ENCODE results near the gene RHBDL1. TPM values are rescaled to one million over a fixed set of nuclear protein-coding genes. Genes with fewer than 3 reads are reported as not detected.

Gene RHBDL1
- total and polyA plus RNA-seq, 9 of the 15 experiments (the other 6 are each of a cell fraction or from before 2014, with no cell fraction given), result 0.03 to 5.6 (median 1.3) TPM; not detected in 1

- no peak for TF ChIP-seq RERE (CRISPR knock-in tag; IDR thresholded peaks at IDR 0.05; ENCODE audit: borderline replicate concordance)
- no peak for TF ChIP-seq RBM15 (IDR thresholded peaks at IDR 0.05; ENCODE audit: insufficient read depth, low read length)
- TF ChIP-seq ZBTB7A (IDR thresholded peaks at IDR 0.05; ENCODE audit: borderline replicate concordance, control insufficient read depth, low read depth, low read length), result peak; percentile 80; the same call in 1 of the 2 replicates
- no peak for TF ChIP-seq KLF16 (IDR thresholded peaks at IDR 0.05)
- peak; percentile 37; the same call in 1 of the 2 replicates for TF ChIP-seq POLR2AphosphoS5 (IDR thresholded peaks at IDR 0.05; ENCODE audit: control insufficient read depth, insufficient read depth, low read depth, low read length)
- TF ChIP-seq MCM7 (IDR thresholded peaks at IDR 0.05), result no peak
- TF ChIP-seq MYNN (IDR thresholded peaks at IDR 0.05), result no peak
- TF ChIP-seq MYNN (CRISPR knock-in tag; IDR thresholded peaks at IDR 0.05), result no peak; the same call in 1 of the 2 replicates
- 0 out of 2 replicates have a peak, but pooled peaks have one; percentile 47 for TF ChIP-seq FOXP1 (CRISPR knock-in tag; IDR thresholded peaks at IDR 0.05)
- no peak for TF ChIP-seq ZNF766 (CRISPR knock-in tag; conservative IDR thresholded peaks at IDR 0.05)
- TF ChIP-seq KAT7 (CRISPR knock-in tag; IDR thresholded peaks at IDR 0.05; ENCODE audit: borderline replicate concordance), result 0 out of 2 replicates have a peak, but pooled peaks have one; percentile 60
- no peak for TF ChIP-seq PHTF2 (CRISPR knock-in tag; IDR thresholded peaks at IDR 0.05)
- no peak for TF ChIP-seq CHAMP1 (IDR thresholded peaks at IDR 0.05)
- TF ChIP-seq XRCC3 (IDR thresholded peaks at IDR 0.05), result no peak
Measured at GRCh38 chr16:678858-679813, 3.7 kb downstream of the RHBDL1 start (continued).

Data from K562 (cell line).